Mesenchymal stem cell (in vitro differentiated cells and primary cell): ENCODE data around the gene AKAP9.
A peak's percentile ranks its signal among the peaks of the same experiment; 100 is the strongest.

Source experiments
- DNase-seq: peaks from one replicate; pipeline ENCODE4 v3.0.0-alpha.2; 2013
- H2AFZ ChIP-seq: one replicate; pipeline ENCODE4 v1.6.1; 2013; ENCODE audit warnings: low read depth, mild to moderate bottlenecking, control low read depth, inconsistent platforms, low read length, moderate library complexity
- H2AK5ac ChIP-seq: 2 replicates; pipeline ENCODE4 v1.6.1; 2013; ENCODE audit warnings: low read length, moderate library complexity, mild to moderate bottlenecking, inconsistent platforms; ENCODE audit not compliant: severe bottlenecking
- H2BK120ac ChIP-seq: one replicate; pipeline ENCODE4 v1.6.1; 2013; ENCODE audit warnings: low read depth, mild to moderate bottlenecking, inconsistent platforms, low read length, moderate library complexity
- H2BK12ac ChIP-seq, 2 experiments: one replicate each; pipeline ENCODE4 v1.6.1; 2013; ENCODE audit warnings: inconsistent platforms in 2 of 2, low read length in 2 of 2, mild to moderate bottlenecking in 2 of 2, moderate library complexity in 2 of 2, control low read depth in 1 of 2
- H2BK15ac ChIP-seq: one replicate; pipeline ENCODE4 v1.6.1; 2013; ENCODE audit warnings: mild to moderate bottlenecking, low read depth, inconsistent platforms; ENCODE audit not compliant: poor library complexity, severe bottlenecking
- H2BK5ac ChIP-seq: 2 replicates; pipeline ENCODE4 v1.6.1; 2013; ENCODE audit warnings: low read depth, mild to moderate bottlenecking, low read length, control low read depth, inconsistent platforms; ENCODE audit not compliant: poor library complexity, severe bottlenecking
- H3K14ac ChIP-seq, 2 experiments: one replicate each; pipeline ENCODE4 v1.6.1; 2013; ENCODE audit warnings: inconsistent platforms in 2 of 2, low read length in 2 of 2, control low read depth in 1 of 2, mild to moderate bottlenecking in 1 of 2, moderate library complexity in 1 of 2
- H3K18ac ChIP-seq, 2 experiments: one replicate each; pipeline ENCODE4 v1.6.1; 2013; ENCODE audit warnings: inconsistent platforms in 2 of 2, low read length in 2 of 2, control low read depth in 1 of 2, low read depth in 1 of 2, mild to moderate bottlenecking in 1 of 2
- H3K23ac ChIP-seq, 2 experiments: one replicate each; pipeline ENCODE4 v1.6.1; 2013; ENCODE audit warnings: inconsistent platforms in 2 of 2, low read length in 2 of 2, mild to moderate bottlenecking in 2 of 2, moderate library complexity in 2 of 2, control low read depth in 1 of 2
- H3K27ac ChIP-seq: 2 replicates; pipeline ENCODE4 v1.5.1; 2013; ENCODE audit warnings: mild to moderate bottlenecking, moderate library complexity, low read length, control low read depth, inconsistent platforms; ENCODE audit not compliant: poor library complexity, severe bottlenecking
- H3K27me3 ChIP-seq, 2 experiments: 2 replicates each; pipeline versions ENCODE4 v1.6.1 to v1.7.0; 2013; ENCODE audit warnings: low read length in 2 of 2, mild to moderate bottlenecking in 2 of 2, moderate library complexity in 2 of 2, control low read depth in 1 of 2, inconsistent platforms in 1 of 2; ENCODE audit not compliant: control insufficient read depth in 1 of 2, insufficient read depth in 1 of 2
- H3K36me3 ChIP-seq, 2 experiments: 2 replicates each; pipeline versions ENCODE4 v1.6.1 to v1.7.0; 2013; ENCODE audit warnings: low read length in 2 of 2, control low read depth in 1 of 2, inconsistent platforms in 1 of 2, low read depth in 1 of 2, mild to moderate bottlenecking in 1 of 2; ENCODE audit not compliant: insufficient read depth in 2 of 2, control insufficient read depth in 1 of 2
- H3K4ac ChIP-seq, 2 experiments: one replicate each; pipeline ENCODE4 v1.6.1; 2013; ENCODE audit warnings: inconsistent platforms in 2 of 2, low read length in 2 of 2, mild to moderate bottlenecking in 2 of 2, moderate library complexity in 2 of 2, control low read depth in 1 of 2, low read depth in 1 of 2
- H3K4me1 ChIP-seq: 2 replicates; pipeline ENCODE4 v1.6.1; 2013; ENCODE audit warnings: low read depth, low read length, control low read depth; ENCODE audit not compliant: control insufficient read depth, insufficient read depth
- H3K4me2 ChIP-seq: 2 replicates; pipeline ENCODE4 v1.6.1; 2013; ENCODE audit warnings: low read length, mild to moderate bottlenecking, inconsistent platforms; ENCODE audit not compliant: poor library complexity, severe bottlenecking
- H3K4me3 ChIP-seq, 2 experiments: 2 replicates each; pipeline versions ENCODE4 v1.5.1 to v1.7.0; 2013; ENCODE audit warnings: low read length in 2 of 2, mild to moderate bottlenecking in 2 of 2, control low read depth in 1 of 2, low read depth in 1 of 2; ENCODE audit not compliant: insufficient read depth in 1 of 2
- H3K79me1 ChIP-seq: replicated peaks from 2 replicates; pipeline ENCODE4 v1.6.1; 2013; ENCODE audit warnings: mild to moderate bottlenecking, control low read depth, low read length, inconsistent platforms; ENCODE audit not compliant: poor library complexity, severe bottlenecking
- H3K9ac ChIP-seq: 2 replicates; pipeline ENCODE4 v1.7.0; 2013; ENCODE audit warnings: mild to moderate bottlenecking, low read length, moderate library complexity
- H3K9me3 ChIP-seq: 2 replicates; pipeline ENCODE4 v1.7.0; 2013; ENCODE audit warnings: mild to moderate bottlenecking, low read length; ENCODE audit not compliant: control insufficient read depth
- H4K8ac ChIP-seq: one replicate; pipeline ENCODE4 v1.6.1; 2013; ENCODE audit warnings: inconsistent platforms, mild to moderate bottlenecking, low read length, moderate library complexity
- H4K91ac ChIP-seq: one replicate; pipeline ENCODE4 v1.6.1; 2013; ENCODE audit warnings: mild to moderate bottlenecking, low read length, inconsistent platforms
- WGBS: methylation state at CpG from one replicate; pipeline ENCODE4 v1.1.7; 2013; ENCODE audit warnings: mixed read lengths; 5-methylcytosine and 5-hydroxymethylcytosine counted together

AKAP9 gene

DNA sequence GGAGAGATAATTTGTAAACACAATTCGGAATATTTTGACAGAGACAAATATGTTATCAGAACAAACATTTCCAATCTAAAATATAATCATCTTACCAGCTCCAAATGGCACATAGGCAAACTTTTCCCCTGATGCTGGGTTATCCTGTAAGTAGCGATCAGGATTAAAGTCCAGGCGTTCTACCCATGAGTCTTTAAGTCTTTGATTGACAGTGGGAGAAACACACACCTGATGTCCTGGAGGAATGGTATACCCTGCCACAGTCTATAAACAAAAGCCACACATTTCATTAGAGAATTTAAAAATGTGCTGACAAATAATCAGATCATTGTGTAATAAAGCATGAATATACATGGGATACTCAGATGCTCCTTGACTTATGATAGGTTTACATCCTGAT is 176.3 kb downstream of the AKAP9 start:
- WGBS, result 92% methylated on average over 2 of the region's 3 CpGs

DNA sequence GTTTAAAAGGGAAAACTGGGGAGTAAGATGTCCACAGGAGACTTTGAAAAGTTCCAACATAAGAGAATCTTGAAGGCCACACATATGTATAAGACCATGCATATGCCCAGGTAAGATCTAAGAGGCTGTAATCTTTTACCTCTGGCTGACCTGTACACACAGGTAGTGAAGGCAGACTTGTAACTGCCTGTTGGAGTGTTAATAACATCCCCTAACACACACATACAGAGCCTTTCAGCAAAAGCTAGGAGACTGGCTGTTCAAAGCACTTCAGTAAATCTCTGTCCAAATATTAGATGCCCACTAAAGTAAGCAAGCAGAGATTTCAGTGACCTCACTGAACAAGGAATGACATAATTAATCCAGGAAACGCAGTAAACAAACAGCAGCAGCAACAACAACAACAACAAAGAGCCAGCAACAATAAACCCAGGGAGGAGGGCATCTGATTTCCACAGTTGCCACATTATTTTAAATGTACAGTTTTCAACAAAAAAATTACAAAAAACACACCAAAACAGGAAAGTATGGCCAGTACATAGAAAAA is 178.6 kb downstream of the AKAP9 start:
- WGBS, result 88% methylated on average over 1 of the region's 1 CpG
- H3K4me2 ChIP-seq, result no peak overlapping the region
- H2AK5ac ChIP-seq, result no peak overlapping the region
- no peak overlapping the region for H3K4me3 ChIP-seq
- H3K79me1 ChIP-seq, result peaks cover 8% of the 10 kb centered on the region
- H3K4me1 ChIP-seq, result no peaks in the 10 kb centered on the region
- H3K27me3 ChIP-seq, result no peaks in the 10 kb centered on the region
- no peak overlapping the region for H3K23ac ChIP-seq
- H3K4ac ChIP-seq, result no peak overlapping the region
- H4K8ac ChIP-seq, result no peak overlapping the region
- no peak overlapping the region for H3K18ac ChIP-seq
- peaks cover 3 to 89% of the 10 kb centered on the region in 2 experiments for H3K36me3 ChIP-seq
- no peak overlapping the region for H2BK15ac ChIP-seq
- H4K91ac ChIP-seq, result no peak overlapping the region
- DNase-seq, result peak; percentile 19
- H2BK5ac ChIP-seq, result no peak overlapping the region
- H2BK12ac ChIP-seq, result no peak overlapping the region
- H3K14ac ChIP-seq, result no peak overlapping the region
- no peak overlapping the region for H3K9ac ChIP-seq
- H2BK120ac ChIP-seq, result no peak overlapping the region
- H3K9me3 ChIP-seq, result peaks cover 10% of the 10 kb centered on the region
- no peak overlapping the region for H2AFZ ChIP-seq
- H3K27ac ChIP-seq, result no peak overlapping the region

More for the DNA sequence above, 176.3 kb downstream of the AKAP9 start:
- Histone ChIP-seq H3K23ac (no peak overlapping the region), H2AK5ac (no peak overlapping the region), H2BK120ac (no peak overlapping the region), H3K14ac (no peak overlapping the region), H2AFZ (no peak overlapping the region), H3K4ac (no peak overlapping the region), H4K91ac (no peak overlapping the region), H2BK15ac (no peak overlapping the region), H3K18ac (no peak overlapping the region), H2BK12ac (no peak overlapping the region), H3K27me3 (no peaks in the 10 kb centered on the region), H3K9me3 (peaks cover 6% of the 10 kb centered on the region), H3K4me3 (no peak overlapping the region), H2BK5ac (no peak overlapping the region), H3K27ac (no peak overlapping the region), H3K4me1 (no peaks in the 10 kb centered on the region), H4K8ac (no peak overlapping the region), H3K36me3 (peaks cover 3 to 83% of the 10 kb centered on the region in 2 experiments), H3K79me1 (peaks cover 6% of the 10 kb centered on the region), H3K4me2 (no peak overlapping the region), H3K9ac (no peak overlapping the region)
- no peak for DNase-seq

DNA sequence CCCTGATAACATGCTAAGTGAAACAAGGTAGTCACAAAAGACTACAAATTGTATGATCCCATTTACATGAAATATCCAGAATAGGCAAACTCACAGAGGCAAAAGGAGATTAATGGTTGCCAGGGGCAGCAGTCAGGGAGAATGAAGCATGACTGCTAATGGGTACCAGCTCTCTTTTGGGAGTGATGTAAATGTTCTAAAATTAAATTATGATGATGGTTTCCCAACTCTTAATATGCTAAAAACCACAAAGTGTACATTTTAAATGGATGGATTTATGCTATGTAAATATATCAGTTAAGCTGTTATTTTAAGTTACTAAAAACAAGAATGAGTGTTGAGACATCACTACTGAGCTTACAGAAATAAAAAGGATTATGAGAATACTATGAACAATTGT is 181.0 kb downstream of the AKAP9 start:
- peaks cover 4% of the 10 kb centered on the region for H3K79me1 ChIP-seq
- no peak overlapping the region for H2AFZ ChIP-seq
- no peak overlapping the region for H3K27ac ChIP-seq
- no peak overlapping the region for H2BK12ac ChIP-seq
- no peak overlapping the region for H4K8ac ChIP-seq
- H4K91ac ChIP-seq, result no peak overlapping the region
- H3K4me3 ChIP-seq, result no peak overlapping the region
- H3K9me3 ChIP-seq, result peaks cover 10% of the 10 kb centered on the region
- DNase-seq, result no peak
- H2BK5ac ChIP-seq, result no peak overlapping the region
- no peak overlapping the region for H3K23ac ChIP-seq
- H3K4ac ChIP-seq, result no peak overlapping the region
- no peak overlapping the region for H2AK5ac ChIP-seq
- H2BK15ac ChIP-seq, result no peak overlapping the region
- no peak overlapping the region for H3K18ac ChIP-seq
- no peak overlapping the region for H2BK120ac ChIP-seq
- peaks cover 7 to 88% of the 10 kb centered on the region in 2 experiments for H3K36me3 ChIP-seq
- no peak overlapping the region for H3K4me2 ChIP-seq
- no peaks in the 10 kb centered on the region for H3K27me3 ChIP-seq
- H3K4me1 ChIP-seq, result no peaks in the 10 kb centered on the region
- H3K9ac ChIP-seq, result no peak overlapping the region
- no peak overlapping the region for H3K14ac ChIP-seq

DNA sequence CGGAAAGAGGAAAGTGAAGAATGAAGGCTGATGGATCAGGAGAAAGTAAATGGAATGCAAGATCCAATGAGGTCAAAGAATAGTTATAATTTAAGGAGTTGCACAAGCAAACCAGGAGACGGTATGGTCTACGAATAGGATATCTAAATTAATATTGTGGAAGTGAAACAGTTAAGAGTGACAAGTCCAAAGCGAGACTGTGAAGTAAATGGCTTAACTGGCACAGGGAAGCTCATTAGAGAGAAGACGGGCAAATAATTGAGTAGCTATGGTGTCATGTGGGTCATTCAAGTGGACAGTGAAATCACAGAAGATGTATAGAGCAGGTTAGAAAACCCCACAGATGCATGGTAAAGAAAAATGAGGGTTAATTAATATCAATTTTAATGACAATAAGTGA is 190.4 kb downstream of the AKAP9 start:
- no peak overlapping the region for H3K4me2 ChIP-seq
- H4K8ac ChIP-seq, result no peak overlapping the region
- no peak overlapping the region for H2AK5ac ChIP-seq
- no peak overlapping the region for H2BK120ac ChIP-seq
- no peak overlapping the region for H3K27ac ChIP-seq
- H4K91ac ChIP-seq, result no peak overlapping the region
- peaks cover 3 to 55% of the 10 kb centered on the region in 2 experiments for H3K36me3 ChIP-seq
- peak overlapping the region; percentile 6 for H2BK5ac ChIP-seq
- H3K4me3 ChIP-seq, result no peak overlapping the region
- H2AFZ ChIP-seq, result no peak overlapping the region
- H3K79me1 ChIP-seq, result peaks cover 5% of the 10 kb centered on the region
- H3K9ac ChIP-seq, result no peak overlapping the region
- no peak overlapping the region for H3K23ac ChIP-seq
- H3K18ac ChIP-seq, result no peak overlapping the region
- H2BK12ac ChIP-seq, result no peak overlapping the region
- DNase-seq, result no peak
- H3K4ac ChIP-seq, result no peak overlapping the region
- H3K9me3 ChIP-seq, result no peaks in the 10 kb centered on the region
- 97% methylated on average over 5 of the region's 5 CpGs for WGBS
- no peaks in the 10 kb centered on the region for H3K4me1 ChIP-seq
- H3K27me3 ChIP-seq, result no peaks in the 10 kb centered on the region
- no peak overlapping the region for H3K14ac ChIP-seq
- no peak overlapping the region for H2BK15ac ChIP-seq
